ENCODE results near the gene FTO. TPM values are rescaled to one million over a fixed set of nuclear protein-coding genes. Genes with fewer than 3 reads are reported as not detected.
"Not testable (repeated sequence)": the region's sequence is repeated elsewhere in the genome, so short reads cannot be mapped to it uniquely, and the experiment has no call there.

Gene FTO
- total RNA-seq, 2 donors from 2014 or later = 73.6 to 90.6 TPM

- Histone ChIP-seq H3K9me3 (no peaks in the 10 kb centered on the region), H3K4me3 (no peak overlapping the region), H3K27me3 (no peaks in the 10 kb centered on the region), H3K36me3 (peaks cover 18% of the 10 kb centered on the region), H3K27ac (no peak overlapping the region), H3K4me1 (no peaks in the 10 kb centered on the region)
- no peak for TF ChIP-seq CTCF (IDR thresholded peaks at IDR 0.05)
- DNase-seq (ENCODE audit: low spot score) = no peak
Observed at GRCh38 chr16:53884748-53885147, 180.8 kb downstream of the FTO start.

GRCh38 chr16:53886482-53887378 is 182.8 kb downstream of the FTO start:
- no peaks in the 10 kb centered on the region for H3K4me1 ChIP-seq
- H3K27me3 ChIP-seq = no peaks in the 10 kb centered on the region
- H3K27ac ChIP-seq = no peak overlapping the region
- H3K4me3 ChIP-seq = no peak overlapping the region
- H3K9me3 ChIP-seq = no peaks in the 10 kb centered on the region
- no peak for TF ChIP-seq CTCF (IDR thresholded peaks at IDR 0.05)
- no peak for DNase-seq (ENCODE audit: low spot score)
- H3K36me3 ChIP-seq = peaks cover 10% of the 10 kb centered on the region

- no peaks in the 10 kb centered on the region for H3K27me3 ChIP-seq
- no peaks in the 10 kb centered on the region for H3K9me3 ChIP-seq
Observed at GRCh38 chr16:53888222-53888621, 184.3 kb downstream of the FTO start.

GRCh38 chr16:53890877-53891276 is 186.9 kb downstream of the FTO start:
- not testable (repeated sequence) for DNase-seq (ENCODE audit: low spot score); H3K27ac ChIP-seq; H3K27me3 ChIP-seq; H3K9me3 ChIP-seq; H3K4me3 ChIP-seq
- peaks cover 10% of the 10 kb centered on the region for H3K36me3 ChIP-seq
- H3K4me1 ChIP-seq = peaks cover 0 to 20% of the 10 kb centered on the region in 2 donors

More at GRCh38 chr16:53888222-53888621, 184.3 kb downstream of the FTO start:
- TF ChIP-seq CTCF (IDR thresholded peaks at IDR 0.05) = no peak
- Histone ChIP-seq H3K4me3 (no peak overlapping the region), H3K4me1 (peaks cover 0 to 11% of the 10 kb centered on the region in 2 donors), H3K36me3 (peaks cover 10% of the 10 kb centered on the region), H3K27ac (no peak overlapping the region)
- DNase-seq (ENCODE audit: low spot score) = no peak

- DNase-seq (ENCODE audit: low spot score) = no peak
- Histone ChIP-seq H3K4me3 (no peak overlapping the region), H3K36me3 (peaks cover 10% of the 10 kb centered on the region), H3K27me3 (no peaks in the 10 kb centered on the region), H3K27ac (no peak overlapping the region), H3K9me3 (no peaks in the 10 kb centered on the region), H3K4me1 (peaks cover 0 to 20% of the 10 kb centered on the region in 2 donors)
- TF ChIP-seq CTCF (IDR thresholded peaks at IDR 0.05) = no peak
Observed at GRCh38 chr16:53891409-53892139, 187.6 kb downstream of the FTO start.

GRCh38 chr16:53892155-53892554 is 188.2 kb downstream of the FTO start:
- no peak overlapping the region for H3K27ac ChIP-seq
- H3K27me3 ChIP-seq = no peaks in the 10 kb centered on the region
- no peaks in the 10 kb centered on the region for H3K9me3 ChIP-seq
- H3K4me1 ChIP-seq = peaks cover 0 to 20% of the 10 kb centered on the region in 2 donors
- H3K36me3 ChIP-seq = peaks cover 10% of the 10 kb centered on the region
- peak; percentile 35 to 82 for TF ChIP-seq CTCF (IDR thresholded peaks at IDR 0.05)
- no peak for DNase-seq (ENCODE audit: low spot score)
- no peak overlapping the region for H3K4me3 ChIP-seq

All from right atrium auricular region (tissue), 2 donors.